Left lung (tissue), 10 donors: ENCODE results near the gene ARHGAP26. TPM values are rescaled to one million over a fixed set of nuclear protein-coding genes. Genes with fewer than 3 reads are reported as not detected.

ENCODE experiments used
- ATAC-seq: fragments of 200-7000 bp; cut with Tn5 transposase; one replicate; pipeline ENCODE4 v1.9.1; 2020; ENCODE audit warnings: moderate library complexity
- DNase-seq, 4 donors: peaks; one replicate each; pipeline ENCODE4 v3.0.0-alpha.2; 2013 to 2020
- H3K27ac ChIP-seq, 2 donors: fragments of 200-600 bp; sonication (generic) in 1 of 2; one replicate each; pipeline versions ENCODE4 v1.5.0 to v1.8.0; 2020 to 2021
- H3K27me3 ChIP-seq, 2 donors: fragments of 200-600 bp; sonication (generic) in 1 of 2; one replicate each; pipeline versions ENCODE4 v1.5.0 to v1.8.0; 2020 to 2021
- H3K36me3 ChIP-seq, 2 donors: fragments of 200-600 bp; sonication (generic) in 1 of 2; one replicate each; pipeline versions ENCODE4 v1.5.0 to v1.8.0; 2020 to 2021
- H3K4me1 ChIP-seq, 2 donors: fragments of 200-600 bp; one replicate each; pipeline ENCODE4 v1.8.0; 2021
- H3K4me3 ChIP-seq, 2 donors: fragments of 200-600 bp; sonication (generic) in 1 of 2; one replicate each; pipeline versions ENCODE4 v1.5.0 to v1.8.0; 2020 to 2021; ENCODE audit warnings: mild to moderate bottlenecking in 1 of 2
- H3K9me3 ChIP-seq, 2 donors: fragments of 200-600 bp; sonication (generic) in 1 of 2; one replicate each; pipeline versions ENCODE4 v1.5.0 to v1.8.0; 2020 to 2021
- intact Hi-C, 2 donors: fragments of 100-400 bp; cut with DNase I; formaldehyde crosslinking; loops; one replicate each; pipeline versions ENCODE4 v1.11.2 to v1.14.2; 2022
- polyA plus RNA-seq, 6 donors: library from polyadenylated mRNA; unstranded; fragments of 120-200 nt; gene quantifications; one replicate each; pipeline ENCODE4 v1.2.1, GENCODE V29; 2013; ENCODE audit not compliant: insufficient read length in 6 of 6
- total RNA-seq, 2 donors: library from RNA; stranded (reverse); fragmentation: NEBNext Ultra II Directional; extraction: Animal tissue kit (Norgen Biotek cat#: 25700); gene quantifications; one replicate each; pipeline ENCODE4 v1.2.1, GENCODE V29; 2021
- TF ChIP-seq, protein P1 (sequence below), 2 donors: fragments of 200-600 bp; sonication (generic) in 1 of 2; IDR thresholded peaks; one replicate each; pipeline versions ENCODE4 v1.5.0 to v1.8.0; 2021; ENCODE audit warnings: antibody characterized with exemption in 2 of 2
- donor health status: DM: no; HTN: yes; CAD: no.
- donor health status: DM: no; HTN: no; CAD: no.

The ARHGAP26 gene
- total and polyA plus RNA-seq, 8 donors, result 13.9 to 61.9 (median 14.9) TPM

DNA sequence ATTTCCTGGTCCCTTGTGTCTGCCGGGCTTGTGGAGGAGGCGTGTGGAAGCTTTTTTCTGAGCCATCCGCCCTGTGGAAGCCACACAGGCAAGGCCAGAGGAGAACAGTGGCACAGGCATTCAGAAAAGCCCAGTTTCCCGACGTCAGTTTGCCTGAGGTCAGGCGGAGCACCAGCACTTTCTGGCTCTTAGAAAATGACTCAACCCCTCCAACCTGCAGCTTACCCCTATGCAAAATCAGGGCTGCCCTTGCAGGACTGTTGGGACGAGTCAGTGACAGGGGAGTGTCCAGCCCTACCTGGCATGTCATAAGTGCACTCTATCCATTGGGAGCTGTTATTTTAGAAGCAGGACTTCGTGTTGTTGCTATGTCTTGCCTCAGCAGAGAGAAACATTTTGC is 417.3 kb downstream of the ARHGAP26 start:
- no peak for DNase-seq
- no peak overlapping the region for H3K27ac ChIP-seq
- TF ChIP-seq, protein P1, sequence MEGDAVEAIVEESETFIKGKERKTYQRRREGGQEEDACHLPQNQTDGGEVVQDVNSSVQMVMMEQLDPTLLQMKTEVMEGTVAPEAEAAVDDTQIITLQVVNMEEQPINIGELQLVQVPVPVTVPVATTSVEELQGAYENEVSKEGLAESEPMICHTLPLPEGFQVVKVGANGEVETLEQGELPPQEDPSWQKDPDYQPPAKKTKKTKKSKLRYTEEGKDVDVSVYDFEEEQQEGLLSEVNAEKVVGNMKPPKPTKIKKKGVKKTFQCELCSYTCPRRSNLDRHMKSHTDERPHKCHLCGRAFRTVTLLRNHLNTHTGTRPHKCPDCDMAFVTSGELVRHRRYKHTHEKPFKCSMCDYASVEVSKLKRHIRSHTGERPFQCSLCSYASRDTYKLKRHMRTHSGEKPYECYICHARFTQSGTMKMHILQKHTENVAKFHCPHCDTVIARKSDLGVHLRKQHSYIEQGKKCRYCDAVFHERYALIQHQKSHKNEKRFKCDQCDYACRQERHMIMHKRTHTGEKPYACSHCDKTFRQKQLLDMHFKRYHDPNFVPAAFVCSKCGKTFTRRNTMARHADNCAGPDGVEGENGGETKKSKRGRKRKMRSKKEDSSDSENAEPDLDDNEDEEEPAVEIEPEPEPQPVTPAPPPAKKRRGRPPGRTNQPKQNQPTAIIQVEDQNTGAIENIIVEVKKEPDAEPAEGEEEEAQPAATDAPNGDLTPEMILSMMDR (IDR thresholded peaks at IDR 0.05), result no peak
- peaks cover 0 to 9% of the 10 kb centered on the region in 2 donors for H3K9me3 ChIP-seq
- no peaks in the 10 kb centered on the region for H3K36me3 ChIP-seq
- H3K27me3 ChIP-seq, result no peaks in the 10 kb centered on the region
- peaks cover 0 to 13% of the 10 kb centered on the region in 2 donors for H3K4me1 ChIP-seq
- no peak overlapping the region for H3K4me3 ChIP-seq
- intact Hi-C loops, result no loop called here
- ATAC-seq, result peak; percentile 78

DNA sequence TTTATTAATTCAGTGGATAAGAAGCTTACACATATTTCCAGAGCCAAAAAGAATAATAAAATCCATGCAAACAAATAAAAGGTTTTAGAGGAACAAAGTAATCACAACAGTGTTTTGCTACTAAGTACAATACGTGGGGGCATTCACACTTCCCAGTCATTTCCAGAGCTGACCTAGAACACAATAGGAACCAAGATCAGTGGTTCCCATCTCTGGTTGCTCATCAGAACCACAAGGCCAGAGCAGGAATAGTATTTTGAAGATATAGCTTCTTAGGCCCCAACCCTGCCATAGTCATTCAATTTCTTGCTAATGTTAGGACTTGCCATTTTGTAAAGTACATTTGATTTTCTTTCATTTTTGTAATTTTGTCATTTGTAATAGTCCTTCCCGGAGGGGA is 417.9 kb downstream of the ARHGAP26 start:
- Histone ChIP-seq H3K9me3 (peaks cover 0 to 9% of the 10 kb centered on the region in 2 donors), H3K4me1 (peaks cover 0 to 7% of the 10 kb centered on the region in 2 donors), H3K27ac (no peak overlapping the region), H3K4me3 (no peak overlapping the region), H3K27me3 (no peaks in the 10 kb centered on the region), H3K36me3 (no peaks in the 10 kb centered on the region)
- TF ChIP-seq, protein P1 (IDR thresholded peaks at IDR 0.05), result no peak
- ATAC-seq (no peak), DNase-seq (no peak)
- intact Hi-C loops, result no loop called here

DNA sequence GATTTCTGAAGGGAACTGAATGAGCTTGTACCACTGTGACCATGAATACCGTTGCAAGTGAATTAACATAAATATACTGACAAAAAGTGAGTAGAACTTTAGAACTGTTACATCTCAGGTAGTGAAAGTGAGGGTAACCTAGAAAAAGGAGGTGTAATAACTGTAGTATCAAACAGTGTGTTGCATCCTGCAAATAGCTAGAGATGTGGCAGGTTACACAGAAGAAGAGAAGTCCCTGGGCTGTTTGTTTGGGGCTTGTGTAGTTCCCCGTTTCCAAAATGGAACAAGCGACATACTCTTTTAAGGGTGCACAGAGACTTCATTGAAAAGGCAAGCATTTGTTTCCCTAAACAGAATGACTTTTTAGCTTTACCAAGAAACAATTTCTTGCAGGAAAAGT is 418.5 kb downstream of the ARHGAP26 start:
- H3K36me3 ChIP-seq, result no peaks in the 10 kb centered on the region
- intact Hi-C loops, result no loop called here
- H3K27ac ChIP-seq, result no peak overlapping the region
- TF ChIP-seq, protein P1 (IDR thresholded peaks at IDR 0.05), result no peak
- H3K27me3 ChIP-seq, result no peaks in the 10 kb centered on the region
- no peak overlapping the region for H3K4me3 ChIP-seq
- peaks cover 0 to 9% of the 10 kb centered on the region in 2 donors for H3K9me3 ChIP-seq
- DNase-seq (no peak), ATAC-seq (no peak)
- H3K4me1 ChIP-seq, result peaks cover 0 to 1% of the 10 kb centered on the region in 2 donors

DNA sequence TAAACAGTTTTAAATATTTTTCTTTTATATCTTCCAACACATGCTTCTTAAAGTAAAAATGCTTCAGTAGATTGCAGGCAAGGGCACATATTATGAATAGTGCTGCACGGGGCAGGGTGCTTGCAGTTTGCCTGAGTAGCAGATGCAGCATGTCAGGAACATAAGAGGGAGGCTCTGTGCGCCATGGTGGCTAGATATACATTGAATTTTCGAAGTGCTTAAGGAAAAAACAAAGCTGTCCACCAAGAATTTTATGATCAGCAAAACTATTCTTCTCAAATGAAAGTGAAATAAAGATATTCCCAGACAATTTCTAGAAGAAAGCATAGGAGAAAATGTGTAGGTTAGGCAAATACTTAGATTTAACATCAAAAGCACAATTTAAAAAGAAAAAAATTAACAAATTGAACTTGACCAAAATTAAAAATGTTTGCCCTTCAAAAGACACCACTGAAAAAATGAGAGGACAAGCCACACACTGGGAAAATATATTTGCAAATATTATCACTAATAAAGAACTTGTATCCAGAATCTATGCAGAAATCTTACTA is 420.2 kb downstream of the ARHGAP26 start:
- TF ChIP-seq, protein P1 (IDR thresholded peaks at IDR 0.05), result no peak
- no peaks in the 10 kb centered on the region for H3K36me3 ChIP-seq
- H3K9me3 ChIP-seq, result peaks cover 0 to 9% of the 10 kb centered on the region in 2 donors
- intact Hi-C loops, result no loop called here
- no peak overlapping the region for H3K27ac ChIP-seq
- no peaks in the 10 kb centered on the region for H3K27me3 ChIP-seq
- H3K4me1 ChIP-seq, result peaks cover 2 to 8% of the 10 kb centered on the region in 2 donors
- no peak for DNase-seq
- ATAC-seq, result no peak
- H3K4me3 ChIP-seq, result no peak overlapping the region

DNA sequence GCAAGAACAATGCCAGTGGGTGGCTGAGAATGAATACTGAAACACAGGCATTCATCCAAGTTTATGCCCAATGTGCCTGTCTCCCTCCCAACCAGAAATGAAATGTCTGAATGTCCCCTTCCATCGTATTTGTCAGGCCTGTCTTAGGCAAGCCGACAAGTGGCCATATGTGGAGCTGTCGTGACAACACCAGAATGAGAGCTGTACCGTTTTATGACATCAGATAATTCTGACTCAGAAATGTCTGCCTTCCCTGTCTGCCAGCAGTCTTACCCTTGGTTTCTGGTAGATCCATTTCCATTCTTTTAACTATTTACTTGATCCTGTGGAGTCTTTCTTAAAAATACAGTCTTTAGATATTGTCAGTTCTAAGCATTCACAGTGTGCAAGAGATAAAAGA is 421.5 kb downstream of the ARHGAP26 start:
- Histone ChIP-seq H3K27me3 (no peaks in the 10 kb centered on the region), H3K27ac (no peak overlapping the region), H3K4me3 (no peak overlapping the region), H3K36me3 (no peaks in the 10 kb centered on the region), H3K4me1 (peaks cover 6 to 14% of the 10 kb centered on the region in 2 donors), H3K9me3 (peaks cover 0 to 9% of the 10 kb centered on the region in 2 donors)
- TF ChIP-seq, protein P1 (IDR thresholded peaks at IDR 0.05), result no peak
- ATAC-seq, result no peak
- DNase-seq, result no peak
- intact Hi-C loops, result no loop called here
